Measurements from ENCODE around the gene PPHLN1.
A peak's percentile ranks its signal among the peaks of the same experiment; 100 is the strongest.

The PPHLN1 gene

GRCh38 chr12:42422785-42423184 lies 96.8 kb downstream of the PPHLN1 start:
- no peak for TF ChIP-seq CTCF (IDR thresholded peaks at IDR 0.05; ENCODE audit: extremely low read depth, insufficient read depth, missing control alignments)
- peak; percentile 35 for DNase-seq (ENCODE audit: low spot score)
- in situ Hi-C loops (cut with MboI; ENCODE audit: low pct_unique_long_range_greater_than_20kb, low sequenced_read_pairs, unreplicated experiment): no loop called here

- no peak for TF ChIP-seq CTCF (IDR thresholded peaks at IDR 0.05; ENCODE audit: extremely low read depth, insufficient read depth, missing control alignments)
- no peak for DNase-seq (ENCODE audit: low spot score)
- in situ Hi-C loops (cut with MboI; ENCODE audit: low pct_unique_long_range_greater_than_20kb, low sequenced_read_pairs, unreplicated experiment): no loop called here
Observed at GRCh38 chr12:42426746-42427145, 100.8 kb downstream of the PPHLN1 start.

GRCh38 chr12:42428850-42429249 lies 102.9 kb downstream of the PPHLN1 start:
- no peak for DNase-seq (ENCODE audit: low spot score)
- no peak for TF ChIP-seq CTCF (IDR thresholded peaks at IDR 0.05; ENCODE audit: extremely low read depth, insufficient read depth, missing control alignments)
- in situ Hi-C loops (cut with MboI; ENCODE audit: low pct_unique_long_range_greater_than_20kb, low sequenced_read_pairs, unreplicated experiment): no loop called here

GRCh38 chr12:42432517-42433140 lies 106.7 kb downstream of the PPHLN1 start:
- in situ Hi-C loops (cut with MboI; ENCODE audit: low pct_unique_long_range_greater_than_20kb, low sequenced_read_pairs, unreplicated experiment): no loop called here
- DNase-seq (ENCODE audit: low spot score): no peak
- TF ChIP-seq CTCF (IDR thresholded peaks at IDR 0.05; ENCODE audit: extremely low read depth, insufficient read depth, missing control alignments): no peak

- in situ Hi-C loops (cut with MboI; ENCODE audit: low pct_unique_long_range_greater_than_20kb, low sequenced_read_pairs, unreplicated experiment): no loop called here
- TF ChIP-seq CTCF (IDR thresholded peaks at IDR 0.05; ENCODE audit: extremely low read depth, insufficient read depth, missing control alignments): no peak
- DNase-seq (ENCODE audit: low spot score): no peak
Observed at GRCh38 chr12:42440608-42441007, 114.6 kb downstream of the PPHLN1 start.

- in situ Hi-C loops (cut with MboI; ENCODE audit: low pct_unique_long_range_greater_than_20kb, low sequenced_read_pairs, unreplicated experiment): no loop called here
- TF ChIP-seq CTCF (IDR thresholded peaks at IDR 0.05; ENCODE audit: extremely low read depth, insufficient read depth, missing control alignments): no peak
- no peak for DNase-seq (ENCODE audit: low spot score)
Observed at GRCh38 chr12:42442311-42442759, 116.4 kb downstream of the PPHLN1 start.
